Endothelial cell of umbilical vein (primary cell): Measurements from ENCODE around the gene ATG13. TPM values are rescaled to one million over a fixed set of nuclear protein-coding genes. Genes with fewer than 3 reads are reported as not detected.

Experiments
- BruUV-seq: library from RNA; stranded (reverse); fragments of 400-500 nt; replicated peaks from 2 replicates; lab custom pipeline; 2021; lab: Mats Ljungman, UMichigan
- CTCF ChIA-PET: fragments of 300-600, 350-600 bp; sonication (Branson Sonifier 250); formaldehyde crosslinking; loops from one replicate; lab custom pipeline; 2021; ENCODE audit warnings: antibody characterized with exemption, inconsistent platforms; lab: Charles Lee
- POLR2A ChIA-PET: fragments of 300-600, 350-600 bp; sonication (Branson Sonifier 250); formaldehyde crosslinking; loops from one replicate; lab custom pipeline; 2021; ENCODE audit warnings: antibody characterized with exemption, inconsistent platforms; lab: Charles Lee
- DNase-seq: peaks from one replicate; pipeline ENCODE4 v3.0.0-alpha.2; 2011; ENCODE audit warnings: low read depth, low spot score
- FAIRE-seq: peaks from 2 replicates; lab custom pipeline; 2011; peaks lifted over from hg19 to GRCh38; lab: Jason Lieb, UNC
- H2AFZ ChIP-seq: 2 replicates; pipeline ENCODE4 v1.6.0; 2012; ENCODE audit warnings: low read depth, low read length, control low read depth, inconsistent platforms
- H3K27ac ChIP-seq: 2 replicates; pipeline ENCODE4 v1.5.1; 2011; ENCODE audit warnings: low read depth, mild to moderate bottlenecking, control low read depth, low read length, moderate library complexity; ENCODE audit not compliant: insufficient read depth
- H3K27me3 ChIP-seq, 2 experiments: 2 replicates each; pipeline versions ENCODE4 v1.6.0 to v1.6.1; 2011; ENCODE audit warnings: low read length in 2 of 2, mixed read lengths in 1 of 2; ENCODE audit not compliant: control insufficient read depth in 2 of 2, insufficient read depth in 2 of 2
- H3K36me3 ChIP-seq, 2 experiments: 2 replicates in 1 of 2; 3 replicates in 1 of 2; pipeline ENCODE4 v1.5.1; 2011; ENCODE audit warnings: low read length in 2 of 2, mild to moderate bottlenecking in 1 of 2, moderate library complexity in 1 of 2; ENCODE audit not compliant: control insufficient read depth in 2 of 2, insufficient read depth in 2 of 2; ENCODE audit errors: extremely low read depth in 1 of 2
- H3K4me1 ChIP-seq: 3 replicates; pipeline ENCODE4 v1.5.1; 2011; ENCODE audit warnings: mild to moderate bottlenecking, low read length; ENCODE audit not compliant: control insufficient read depth, insufficient read depth; ENCODE audit errors: extremely low read depth
- H3K4me2 ChIP-seq: 2 replicates; pipeline ENCODE4 v1.6.1; 2011; ENCODE audit warnings: low read length, control low read depth, mixed read lengths; ENCODE audit not compliant: insufficient read depth
- H3K4me3 ChIP-seq, 3 experiments: fragments of 200-600 bp in 1 of 3; sonication (generic), shearing (Covaris generic) in 1 of 3; replicated peaks in 1 of 3; 2 replicates each; pipeline ENCODE4 v1.5.1; 2011 to 2016; ENCODE audit warnings: control low read depth in 3 of 3, low read length in 3 of 3, mild to moderate bottlenecking in 2 of 3, inconsistent platforms in 1 of 3, low read depth in 1 of 3, moderate library complexity in 1 of 3; ENCODE audit not compliant: insufficient read depth in 1 of 3
- H3K79me2 ChIP-seq: 2 replicates; pipeline ENCODE4 v1.6.0; 2012; ENCODE audit warnings: low read length, inconsistent platforms; ENCODE audit not compliant: control insufficient read depth, insufficient read depth
- H3K9ac ChIP-seq: replicated peaks from 2 replicates; pipeline ENCODE3; 2011; ENCODE audit warnings: low read length, control low read depth; ENCODE audit not compliant: insufficient read depth; ENCODE audit errors: extremely low read depth
- H3K9me1 ChIP-seq: replicated peaks from 3 replicates; pipeline ENCODE4 v1.6.0; 2011; ENCODE audit warnings: mild to moderate bottlenecking, low read length; ENCODE audit not compliant: control insufficient read depth, insufficient read depth; ENCODE audit errors: extremely low read depth
- H3K9me3 ChIP-seq: replicated peaks from 2 replicates; pipeline ENCODE4 v1.5.1; 2012; ENCODE audit warnings: low read length, inconsistent platforms; ENCODE audit not compliant: control insufficient read depth, insufficient read depth
- H4K20me1 ChIP-seq: replicated peaks from 2 replicates; pipeline ENCODE3; 2011; ENCODE audit warnings: mild to moderate bottlenecking, low read length; ENCODE audit not compliant: control insufficient read depth, insufficient read depth; ENCODE audit errors: extremely low read depth
- CTCF ChIP-seq, 2 donors: IDR thresholded peaks; 1 replicate in 1 of 2; 2 replicates in 1 of 2; pipeline ENCODE4 v1.5.1; 2011; ENCODE audit warnings: low read length in 2 of 2, mild to moderate bottlenecking in 2 of 2, moderate library complexity in 2 of 2, control low read depth in 1 of 2, inconsistent platforms in 1 of 2, low read depth in 1 of 2; ENCODE audit not compliant: insufficient read depth in 1 of 2; ENCODE audit errors: extremely low read depth in 1 of 2
- EZH2 ChIP-seq: IDR thresholded peaks from 2 replicates; pipeline ENCODE4 v1.6.1; 2012; ENCODE audit warnings: borderline replicate concordance, low read depth, mild to moderate bottlenecking, moderate library complexity, low read length, inconsistent platforms; ENCODE audit not compliant: severe bottlenecking
- FOS ChIP-seq: IDR thresholded peaks from 2 replicates; pipeline ENCODE4 v1.6.1; 2011; ENCODE audit warnings: mild to moderate bottlenecking, low read length, moderate library complexity, borderline replicate concordance; ENCODE audit not compliant: insufficient read depth
- GATA2 ChIP-seq: IDR thresholded peaks from 2 replicates; pipeline ENCODE4 v1.7.0; 2011; ENCODE audit warnings: low read depth, mild to moderate bottlenecking, moderate library complexity, mixed read lengths, low read length; ENCODE audit not compliant: insufficient read length, insufficient read depth
- JUN ChIP-seq: IDR thresholded peaks from 2 replicates; pipeline ENCODE4 v1.6.1; 2011; ENCODE audit warnings: borderline replicate concordance, low read depth; ENCODE audit not compliant: insufficient read length, insufficient read depth
- MAX ChIP-seq: IDR thresholded peaks from 2 replicates; pipeline ENCODE4 v1.6.1; 2011; ENCODE audit not compliant: insufficient read depth, insufficient read length
- MYC ChIP-seq: IDR thresholded peaks from one replicate; pipeline ENCODE4 v1.6.1; 2011; ENCODE audit warnings: mild to moderate bottlenecking, low read depth, low read length
- POLR2A ChIP-seq: IDR thresholded peaks from 2 replicates; pipeline ENCODE4 v1.6.1; 2012; ENCODE audit warnings: low read depth, mild to moderate bottlenecking, control low read depth, low read length
- POLR2AphosphoS5 ChIP-seq: IDR thresholded peaks from 2 replicates; pipeline ENCODE4 v1.6.1; 2012; ENCODE audit warnings: low read depth, mild to moderate bottlenecking, control low read depth, low read length, moderate library complexity; ENCODE audit not compliant: insufficient read depth
- dilution Hi-C: fragments of 300-500 bp; cut with MboI; formaldehyde crosslinking; loops from one replicate; pipeline ENCODE4 v1.15.0; 2019; ENCODE audit warnings: low sequenced_read_pairs; ENCODE audit not compliant: extremely low pct_ligation_motif_present
- intact Hi-C: fragments of 100-400 bp; cut with micrococcal nuclease; formaldehyde crosslinking; loops from one replicate; pipeline ENCODE4 v1.10.0; 2022
- polyA plus RNA-seq, 4 experiments: library from polyadenylated mRNA; depleted of rRNA in 3 of 4; stranded (reverse) in 3 of 4; unstranded in 1 of 4; fragments of >200 nt; gene quantifications; 2 replicates each; pipeline versions ENCODE4 v1.2.1 to v1.2.3, GENCODE V29; 2011 to 2012; ENCODE audit warnings: missing spikeins in 1 of 4
- total RNA-seq: library from RNA; stranded (reverse); gene quantifications from 2 replicates; pipeline ENCODE4 v1.2.3, GENCODE V29; 2021

Gene ATG13
- total and polyA plus RNA-seq, 2 donors (not counting 3 experiments of a cell fraction or from before 2014, with no cell fraction given), result 60.1 to 66.5 TPM

GRCh38 chr11:46639197-46639839 is 22.0 kb downstream of the ATG13 start:
- intact Hi-C loops (no loop called here), dilution Hi-C loops (no loop called here)
- no peak overlapping the region for H3K27ac ChIP-seq
- no TSS peak for BruUV-seq
- H3K4me3 ChIP-seq, result no peak overlapping the region
- CTCF ChIA-PET, result interaction anchor here (0.6 kb wide), 1 partner anchor 955 kb away, joined by 3 read pairs; the partner anchor contains the start of gene C1QTNF4
- DNase-seq (no peak), FAIRE-seq (no peak)
- no peaks in the 10 kb centered on the region for H4K20me1 ChIP-seq
- H3K27me3 ChIP-seq, result no peaks in the 10 kb centered on the region
- TF ChIP-seq MAX (no peak), CTCF (IDR thresholded peaks at IDR 0.05; ENCODE audit: extremely low read depth in 1 of 2, insufficient read depth in 1 of 2, low read depth in 1 of 2, low read length in 2 of 2) (no peak)
- POLR2A ChIA-PET, result no interaction called here
- H2AFZ ChIP-seq, result no peak overlapping the region
- no peaks in the 10 kb centered on the region for H3K9me3 ChIP-seq
- H3K4me2 ChIP-seq, result no peak overlapping the region
- H3K36me3 ChIP-seq, result no peaks in the 10 kb centered on the region
- no peak overlapping the region for H3K9ac ChIP-seq
- no peaks in the 10 kb centered on the region for H3K4me1 ChIP-seq
- no peaks in the 10 kb centered on the region for H3K9me1 ChIP-seq
- no peaks in the 10 kb centered on the region for H3K79me2 ChIP-seq

GRCh38 chr11:46640036-46640788 is 22.9 kb downstream of the ATG13 start:
- H3K4me2 ChIP-seq, result no peak overlapping the region
- no peaks in the 10 kb centered on the region for H3K4me1 ChIP-seq
- H3K36me3 ChIP-seq, result no peaks in the 10 kb centered on the region
- DNase-seq (no peak), FAIRE-seq (no peak)
- H3K9me3 ChIP-seq, result no peaks in the 10 kb centered on the region
- H3K27ac ChIP-seq, result no peak overlapping the region
- TF ChIP-seq GATA2 (no peak), POLR2A (no peak), CTCF (IDR thresholded peaks at IDR 0.05; ENCODE audit: extremely low read depth in 1 of 2, insufficient read depth in 1 of 2, low read depth in 1 of 2, low read length in 2 of 2) (no peak), JUN (no peak), POLR2AphosphoS5 (no peak), MAX (no peak), EZH2 (no peak), MYC (no peak), FOS (no peak)
- H2AFZ ChIP-seq, result no peak overlapping the region
- no peak overlapping the region for H3K4me3 ChIP-seq
- CTCF ChIA-PET, result interaction anchor here (0.6 kb wide), 1 partner anchor 42 kb away, joined by 6 read pairs; no protein-coding TSS in a partner anchor
- no peaks in the 10 kb centered on the region for H4K20me1 ChIP-seq
- intact Hi-C loops, result no loop called here
- POLR2A ChIA-PET, result no interaction called here
- no peaks in the 10 kb centered on the region for H3K27me3 ChIP-seq
- BruUV-seq, result no TSS peak
- dilution Hi-C loops, result no loop called here
- no peak overlapping the region for H3K9ac ChIP-seq
- H3K9me1 ChIP-seq, result no peaks in the 10 kb centered on the region
- no peaks in the 10 kb centered on the region for H3K79me2 ChIP-seq
